Heart right ventricle (tissue), 16 donors: ENCODE results near the gene PAK1. TPM values are rescaled to one million over a fixed set of nuclear protein-coding genes. Genes with fewer than 3 reads are reported as not detected.
A peak's percentile ranks its signal among the peaks of the same experiment; 100 is the strongest.

Source experiments
- ATAC-seq, 8 donors: fragments of 200-7000 bp; cut with Tn5 transposase; one replicate each; pipeline ENCODE4 v1.9.1; 2020; ENCODE audit warnings: mild to moderate bottlenecking in 8 of 8, moderate library complexity in 8 of 8, moderate number of reproducible peaks in 1 of 8
- DNase-seq, 2 donors: peaks; one replicate each; pipeline ENCODE4 v3.0.0-alpha.2; 2020
- H3K27ac ChIP-seq, 10 donors: fragments of 200-600 bp; sonication (generic) in 2 of 10; one replicate each; pipeline versions ENCODE4 v1.5.0 to v1.8.0; 2020 to 2022; ENCODE audit warnings: mild to moderate bottlenecking in 3 of 10
- H3K27me3 ChIP-seq, 7 donors: fragments of 200-600 bp; one replicate each; pipeline ENCODE4 v1.8.0; 2021 to 2022; ENCODE audit warnings: mild to moderate bottlenecking in 2 of 7
- H3K36me3 ChIP-seq, 9 donors: fragments of 200-600 bp; sonication (generic) in 1 of 9; one replicate each; pipeline versions ENCODE4 v1.5.0 to v1.8.0; 2020 to 2022; ENCODE audit warnings: mild to moderate bottlenecking in 2 of 9
- H3K4me1 ChIP-seq, 9 donors: fragments of 200-600 bp; sonication (generic) in 1 of 9; one replicate each; pipeline versions ENCODE4 v1.5.0 to v1.8.0; 2020 to 2022; ENCODE audit warnings: mild to moderate bottlenecking in 4 of 9
- H3K4me3 ChIP-seq, 10 donors: fragments of 200-600 bp; sonication (generic) in 2 of 10; one replicate each; pipeline versions ENCODE4 v1.5.0 to v1.8.0; 2020 to 2022; ENCODE audit warnings: mild to moderate bottlenecking in 7 of 10, moderate library complexity in 2 of 10
- H3K9me3 ChIP-seq, 11 donors: fragments of 200-600 bp in 10 of 11; sonication (generic) in 2 of 11; one replicate each; pipeline versions ENCODE4 v1.5.0 to v1.8.0; 2013 to 2022; ENCODE audit warnings: mild to moderate bottlenecking in 2 of 11, control low read depth in 1 of 11, moderate library complexity in 1 of 11
- WGBS, 2 donors: extraction: QIAGEN DNeasy Blood & Tissue Kit; methylation state at CpG; one replicate each; pipeline ENCODE4 v1.1.7; 2013; ENCODE audit warnings: inconsistent platforms in 1 of 2; 5-methylcytosine and 5-hydroxymethylcytosine counted together
- intact Hi-C, 10 donors: fragments of 100-400 bp; cut with DNase I; formaldehyde crosslinking; loops; one replicate each; pipeline versions ENCODE4 v1.11.1 to v1.14.2; 2022
- polyA plus RNA-seq, 2 donors: library from polyadenylated mRNA; stranded (reverse); fragments of 200-250 nt; gene quantifications; one replicate each; pipeline ENCODE4 v1.2.3, GENCODE V29; 2013
- total RNA-seq, 10 donors: library from RNA; stranded (reverse); fragmentation: NEBNext Ultra II Directional in 3 of 10; extraction: Animal tissue kit (Norgen Biotek cat#: 25700) in 3 of 10; gene quantifications; one replicate each; pipeline versions ENCODE4 v1.2.1 to v1.2.4, GENCODE V29; 2021 to 2023
- TF ChIP-seq, protein P1 (sequence below), 9 donors: fragments of 200-600 bp; sonication (generic) in 2 of 9; IDR thresholded peaks; one replicate each; pipeline versions ENCODE4 v1.5.0 to v1.8.0; 2021 to 2022; ENCODE audit warnings: antibody characterized with exemption in 9 of 9, mild to moderate bottlenecking in 5 of 9, moderate library complexity in 1 of 9
- donor health status: Arrhythmogenic right ventricular cardiomyopathy.
- donor health status: ischemic (EF 13 %, LVEDD 7.1; RV severe dilation, severe dysfunction).
- donor health status: healthy with polysubstance abuse.
- donor health status: DM: no; HTN: yes; CAD: no.
- donor health status: DM: no; HTN: no; CAD: no.
- donor health status: ischemic (EF 25% LVEDD 6.9; RV normal size, moderate dysfunction).
- donor health status: ischemic (EF 25% LVEDD 5.7; RV mildly dilated, moderate dysfunction).
- donor health status: healthy.
- donor health status: DM: yes; HTN: yes; CAD: no.
- donor health status: Ischemic cardiomyopathy.
- donor health status: ischemic (EF 35%, LVEDD 5.7; RV mildly dilated, moderate dysfunction).
- donor health status: nonischemic (EF 11% LVEDD 7.7; RV severe dilation, severe dysfunction).
- donor health status: DM: yes; HTN: yes; CAD: no.
- donor health status: PGD.
- donor health status: ischemic (EF 29% LVEDD 5.4; RV normal size, mild dysfunction).
- donor health status: nonischemic (EF 23%, LVEDD 6.1; RV moderate dilation, normal function).

Gene PAK1
- total and polyA plus RNA-seq, 12 donors: 2.4 to 17.7 (median 6.8) TPM

- 20 to 24% methylated on average over 4 of the region's 4 CpGs for WGBS, 2 donors
- no peaks in the 10 kb centered on the region for H3K9me3 ChIP-seq
- DNase-seq (no peak), ATAC-seq (no peak)
- TF ChIP-seq, protein P1, sequence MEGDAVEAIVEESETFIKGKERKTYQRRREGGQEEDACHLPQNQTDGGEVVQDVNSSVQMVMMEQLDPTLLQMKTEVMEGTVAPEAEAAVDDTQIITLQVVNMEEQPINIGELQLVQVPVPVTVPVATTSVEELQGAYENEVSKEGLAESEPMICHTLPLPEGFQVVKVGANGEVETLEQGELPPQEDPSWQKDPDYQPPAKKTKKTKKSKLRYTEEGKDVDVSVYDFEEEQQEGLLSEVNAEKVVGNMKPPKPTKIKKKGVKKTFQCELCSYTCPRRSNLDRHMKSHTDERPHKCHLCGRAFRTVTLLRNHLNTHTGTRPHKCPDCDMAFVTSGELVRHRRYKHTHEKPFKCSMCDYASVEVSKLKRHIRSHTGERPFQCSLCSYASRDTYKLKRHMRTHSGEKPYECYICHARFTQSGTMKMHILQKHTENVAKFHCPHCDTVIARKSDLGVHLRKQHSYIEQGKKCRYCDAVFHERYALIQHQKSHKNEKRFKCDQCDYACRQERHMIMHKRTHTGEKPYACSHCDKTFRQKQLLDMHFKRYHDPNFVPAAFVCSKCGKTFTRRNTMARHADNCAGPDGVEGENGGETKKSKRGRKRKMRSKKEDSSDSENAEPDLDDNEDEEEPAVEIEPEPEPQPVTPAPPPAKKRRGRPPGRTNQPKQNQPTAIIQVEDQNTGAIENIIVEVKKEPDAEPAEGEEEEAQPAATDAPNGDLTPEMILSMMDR (IDR thresholded peaks at IDR 0.05): no peak
- no peak overlapping the region for H3K4me3 ChIP-seq
- no peaks in the 10 kb centered on the region for H3K27me3 ChIP-seq
- no peaks in the 10 kb centered on the region for H3K36me3 ChIP-seq
- H3K27ac ChIP-seq: no peak overlapping the region
- intact Hi-C loops: no loop called here
- peaks cover 0 to 21% (median 0%) of the 10 kb centered on the region in 9 donors for H3K4me1 ChIP-seq
Measured at GRCh38 chr11:77454867-77455655, 18.8 kb downstream of the PAK1 start.

- Histone ChIP-seq H3K9me3 (no peaks in the 10 kb centered on the region), H3K4me1 (peaks cover 0 to 28% (median 0%) of the 10 kb centered on the region in 9 donors), H3K4me3 (no peak overlapping the region), H3K27me3 (no peaks in the 10 kb centered on the region), H3K27ac (no peak overlapping the region), H3K36me3 (no peaks in the 10 kb centered on the region)
- ATAC-seq (no peak), DNase-seq (no peak)
- 87 to 92% methylated on average over 1 of the region's 1 CpG for WGBS, 2 donors
- intact Hi-C loops: no loop called here
- TF ChIP-seq, protein P1 (IDR thresholded peaks at IDR 0.05): no peak
Measured at GRCh38 chr11:77450227-77450626, 23.7 kb downstream of the PAK1 start.

- Histone ChIP-seq H3K27ac (peak overlapping the region in 1 of 10 donors; percentile 5), H3K4me3 (no peak overlapping the region), H3K9me3 (no peaks in the 10 kb centered on the region), H3K4me1 (peaks cover 0 to 32% (median 0%) of the 10 kb centered on the region in 9 donors), H3K36me3 (no peaks in the 10 kb centered on the region), H3K27me3 (no peaks in the 10 kb centered on the region)
- DNase-seq (no peak), ATAC-seq (no peak)
- TF ChIP-seq, protein P1 (IDR thresholded peaks at IDR 0.05): no peak
- WGBS, 2 donors: 93 to 98% methylated on average over 1 of the region's 1 CpG
- intact Hi-C loops: loop anchor here in 1 of 10 donors (10.0 kb wide), 1 partner anchor 65 kb away; no protein-coding TSS in a partner anchor
Measured at GRCh38 chr11:77449784-77450183, 24.1 kb downstream of the PAK1 start.

GRCh38 chr11:77449060-77449521 lies 24.8 kb downstream of the PAK1 start:
- no peaks in the 10 kb centered on the region for H3K27me3 ChIP-seq
- H3K27ac ChIP-seq: peak overlapping the region in 1 of 10 donors; percentile 5
- no peaks in the 10 kb centered on the region for H3K9me3 ChIP-seq
- WGBS, 2 donors: 62 to 66% methylated on average over 5 of the region's 5 CpGs
- no peak for DNase-seq
- no peak overlapping the region for H3K4me3 ChIP-seq
- peaks cover 0 to 39% (median 0%) of the 10 kb centered on the region in 9 donors for H3K4me1 ChIP-seq
- intact Hi-C loops: loop anchor here in 1 of 10 donors (10.0 kb wide), 1 partner anchor 64 kb away; no protein-coding TSS in a partner anchor
- TF ChIP-seq, protein P1 (IDR thresholded peaks at IDR 0.05): no peak
- no peak for ATAC-seq
- no peaks in the 10 kb centered on the region for H3K36me3 ChIP-seq
